Measurements from ENCODE around the gene RPS5. TPM values are rescaled to one million over a fixed set of nuclear protein-coding genes. Genes with fewer than 3 reads are reported as not detected.

Gene RPS5
- total and polyA plus RNA-seq, 9 of the 15 experiments (the other 6 are each of a cell fraction or from before 2014, with no cell fraction given): 1,228 to 3,570 (median 2,484) TPM

DNA sequence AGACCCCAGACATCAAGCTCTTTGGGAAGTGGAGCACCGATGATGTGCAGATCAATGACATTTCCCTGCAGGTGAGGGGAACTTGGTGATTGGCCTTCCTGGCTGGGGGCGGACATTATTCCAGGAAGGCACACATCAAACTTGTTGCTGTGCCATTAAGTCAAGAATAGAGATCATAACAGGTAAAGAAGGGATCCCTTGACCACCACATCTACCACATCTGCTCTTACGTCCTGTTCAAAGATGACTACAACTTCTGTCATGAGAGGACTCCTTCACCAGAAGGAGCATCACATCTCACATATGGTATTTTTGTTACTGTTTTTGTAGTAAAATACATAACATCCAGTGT is 1.1 kb downstream of the RPS5 start:
- CTCF ChIA-PET (ENCODE audit: low intra/inter-chr PET ratio): no interaction called here
- peaks cover 25 to 38% of the 10 kb centered on the region in 2 experiments for H3K4me1 ChIP-seq (replicated peaks in 1 of 2; ENCODE audit: control insufficient read depth in 2 of 2, insufficient read depth in 2 of 2, low read length in 2 of 2)
- intact Hi-C loops (cut with micrococcal nuclease): loop anchor here (5.0 kb wide), 1 partner anchor 206 kb away; the partner anchor contains the start of gene ZNF274
- H3K9me1 ChIP-seq (ENCODE audit: control insufficient read depth, insufficient read depth, low read length): no peaks in the 10 kb centered on the region
- peak; percentile 23 for FAIRE-seq
- POLR2A ChIA-PET: interaction anchor here (0.6 to 2.0 kb wide), 7 partner anchors 9 to 58 kb away, joined by 3 to 8 read pairs (median 4); partner anchors contain the start of gene ZNF584
- H4K20me1 ChIP-seq (replicated peaks; ENCODE audit: control insufficient read depth, insufficient read depth, low read length): peaks cover 19% of the 10 kb centered on the region
- H3K27me3 ChIP-seq (ENCODE audit: control insufficient read depth in 2 of 2, insufficient read depth in 2 of 2, low read length in 2 of 2): no peaks in the 10 kb centered on the region
- DNase-seq (ENCODE audit: extremely low read depth in 1 of 4, low spot score in 3 of 4): no peak
- peak overlapping the region; percentile 93; the same call in 2 of the 3 replicates for H3K27ac ChIP-seq (ENCODE audit: extremely low read depth, low read depth, low read length)
- H3K9ac ChIP-seq (ENCODE audit: insufficient read depth in 1 of 2, low read depth in 2 of 2, low read length in 2 of 2): peak overlapping the region; percentile 98 to 99
- peak overlapping the region; percentile 100 for H3K4me2 ChIP-seq (ENCODE audit: insufficient read depth, low read length)
- in situ Hi-C loops (cut with MboI): no loop called here
- TF ChIP-seq SRF (CRISPR knock-in tag; IDR thresholded peaks at IDR 0.05) (no peak), SREBF2 (CRISPR knock-in tag; IDR thresholded peaks at IDR 0.05) (0 out of 2 replicates have a peak, but pooled peaks have one; percentile 9), ZNF584 (CRISPR knock-in tag; IDR thresholded peaks at IDR 0.05; ENCODE audit: low read depth) (no peak), ZNF347 (CRISPR knock-in tag; IDR thresholded peaks at IDR 0.05; ENCODE audit: low read depth) (no peak), SP1 (CRISPR knock-in tag; IDR thresholded peaks at IDR 0.05) (peak; percentile 62; the same call in 1 of the 2 replicates), ZNF140 (CRISPR knock-in tag; IDR thresholded peaks at IDR 0.05) (no peak), RBM22 (IDR thresholded peaks at IDR 0.05; ENCODE audit: low read depth, low read length, poor library complexity, severe bottlenecking) (peak; percentile 18), ZNF253 (CRISPR knock-in tag; conservative IDR thresholded peaks at IDR 0.05) (no peak), FOS (IDR thresholded peaks at IDR 0.05; ENCODE audit: extremely low read depth, insufficient read length) (no peak), HMG20B (CRISPR knock-in tag; IDR thresholded peaks at IDR 0.05) (no peak), NR2C2 (CRISPR knock-in tag; IDR thresholded peaks at IDR 0.05) (0 out of 2 replicates have a peak, but pooled peaks have one; percentile 27), NR2C2 (tag; IDR thresholded peaks at IDR 0.05) (no peak), DACH1 (IDR thresholded peaks at IDR 0.05; ENCODE audit: partially characterized antibody) (no peak), RBFOX2 (IDR thresholded peaks at IDR 0.05; ENCODE audit: low read depth, low read length) (peak; percentile 10; the same call in 1 of the 2 replicates)
- TF ChIP-seq, protein P1, sequence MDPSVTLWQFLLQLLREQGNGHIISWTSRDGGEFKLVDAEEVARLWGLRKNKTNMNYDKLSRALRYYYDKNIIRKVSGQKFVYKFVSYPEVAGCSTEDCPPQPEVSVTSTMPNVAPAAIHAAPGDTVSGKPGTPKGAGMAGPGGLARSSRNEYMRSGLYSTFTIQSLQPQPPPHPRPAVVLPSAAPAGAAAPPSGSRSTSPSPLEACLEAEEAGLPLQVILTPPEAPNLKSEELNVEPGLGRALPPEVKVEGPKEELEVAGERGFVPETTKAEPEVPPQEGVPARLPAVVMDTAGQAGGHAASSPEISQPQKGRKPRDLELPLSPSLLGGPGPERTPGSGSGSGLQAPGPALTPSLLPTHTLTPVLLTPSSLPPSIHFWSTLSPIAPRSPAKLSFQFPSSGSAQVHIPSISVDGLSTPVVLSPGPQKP (CRISPR knock-in tag; IDR thresholded peaks at IDR 0.05): no peak
- TF ChIP-seq, protein P2, sequence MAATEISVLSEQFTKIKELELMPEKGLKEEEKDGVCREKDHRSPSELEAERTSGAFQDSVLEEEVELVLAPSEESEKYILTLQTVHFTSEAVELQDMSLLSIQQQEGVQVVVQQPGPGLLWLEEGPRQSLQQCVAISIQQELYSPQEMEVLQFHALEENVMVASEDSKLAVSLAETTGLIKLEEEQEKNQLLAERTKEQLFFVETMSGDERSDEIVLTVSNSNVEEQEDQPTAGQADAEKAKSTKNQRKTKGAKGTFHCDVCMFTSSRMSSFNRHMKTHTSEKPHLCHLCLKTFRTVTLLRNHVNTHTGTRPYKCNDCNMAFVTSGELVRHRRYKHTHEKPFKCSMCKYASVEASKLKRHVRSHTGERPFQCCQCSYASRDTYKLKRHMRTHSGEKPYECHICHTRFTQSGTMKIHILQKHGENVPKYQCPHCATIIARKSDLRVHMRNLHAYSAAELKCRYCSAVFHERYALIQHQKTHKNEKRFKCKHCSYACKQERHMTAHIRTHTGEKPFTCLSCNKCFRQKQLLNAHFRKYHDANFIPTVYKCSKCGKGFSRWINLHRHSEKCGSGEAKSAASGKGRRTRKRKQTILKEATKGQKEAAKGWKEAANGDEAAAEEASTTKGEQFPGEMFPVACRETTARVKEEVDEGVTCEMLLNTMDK (IDR thresholded peaks at IDR 0.05; ENCODE audit: borderline replicate concordance, insufficient read depth, low read depth, low read length, poor library complexity, severe bottlenecking): no peak
- no peak overlapping the region for H2AFZ ChIP-seq (ENCODE audit: low read depth, low read length)
- peaks cover 77% of the 10 kb centered on the region for H3K79me2 ChIP-seq (ENCODE audit: control insufficient read depth, insufficient read depth, low read length)
- WGBS (ENCODE audit: insufficient coverage, low coverage, missing lambda C conversion rate): 19% methylated on average over 3 of the region's 3 CpGs
- peaks cover 55% of the 10 kb centered on the region for H3K36me3 ChIP-seq (ENCODE audit: control insufficient read depth, insufficient read depth, low read length)
- no peaks in the 10 kb centered on the region for H3K9me3 ChIP-seq (replicated peaks; ENCODE audit: control insufficient read depth, insufficient read depth, low read depth, low read length)
- no peak for ATAC-seq
- H3K4me3 ChIP-seq: peak overlapping the region; percentile 92
- BruUV-seq (replicated peaks): no TSS peak
